HepG2 (cell line): Measurements from ENCODE around the gene DHX29. TPM values are rescaled to one million over a fixed set of nuclear protein-coding genes. Genes with fewer than 3 reads are reported as not detected.

Experiments used
- RERE ChIP-seq: IDR thresholded peaks from 2 replicates; pipeline ENCODE4 v1.6.1; 2016; ENCODE audit warnings: low read depth, missing genetic modification reagents, missing compliant biosample characterization
- ZNF280D ChIP-seq: sonication (generic); formaldehyde crosslinking; IDR thresholded peaks from 2 replicates; pipeline ENCODE4 v1.5.1; 2020; ENCODE audit warnings: mild to moderate bottlenecking, missing genetic modification reagents
- ZNF546 ChIP-seq: sonication (generic); formaldehyde crosslinking; conservative IDR thresholded peaks from 2 replicates; pipeline ENCODE4 v1.8.1; 2023; ENCODE audit warnings: mild to moderate bottlenecking, missing genetic modification reagents
- ZNF7 ChIP-seq: IDR thresholded peaks from 2 replicates; pipeline ENCODE4 v1.6.1; 2016; ENCODE audit warnings: missing biosample characterization, missing genetic modification reagents
- ZNF788 ChIP-seq: sonication (generic); formaldehyde crosslinking; IDR thresholded peaks from 2 replicates; pipeline ENCODE4 v1.5.0; 2020; ENCODE audit warnings: mild to moderate bottlenecking, missing genetic modification reagents, borderline replicate concordance
- polyA plus RNA-seq, 8 experiments: library from polyadenylated mRNA; depleted of rRNA in 3 of 8; stranded (reverse) in 7 of 8; unstranded in 1 of 8; fragments of >200 nt; fragmentation: Illumina TruSeq in 4 of 8; extraction: Trizol in 4 of 8; gene quantifications; 2 replicates each; pipeline versions ENCODE4 v1.2.1 to v1.2.3, GENCODE V29; 2011 to 2016; ENCODE audit warnings: low read depth in 4 of 8, missing spikeins in 1 of 8, mixed read lengths in 1 of 8; ENCODE audit not compliant: insufficient read depth in 1 of 8
- total RNA-seq, 5 experiments: library from RNA; depleted of rRNA; stranded (reverse); fragments of >200 nt; fragmentation: Illumina TruSeq; extraction: Trizol; gene quantifications; 2 replicates each; pipeline ENCODE4 v1.2.3, GENCODE V29; 2016; ENCODE audit warnings: low read depth in 1 of 5
- TF ChIP-seq, protein P1 (sequence below): sonication (generic); formaldehyde crosslinking; IDR thresholded peaks from 2 replicates; pipeline ENCODE4 v1.5.0; 2020; ENCODE audit warnings: mild to moderate bottlenecking, missing genetic modification reagents, moderate library complexity
- TF ChIP-seq, protein P2 (sequence below): sonication (generic); formaldehyde crosslinking; IDR thresholded peaks from 2 replicates; pipeline ENCODE4 v1.8.1; 2023; ENCODE audit warnings: mild to moderate bottlenecking, moderate library complexity, missing genetic modification reagents
- TF ChIP-seq, protein P3 (sequence below): sonication (generic); formaldehyde crosslinking; IDR thresholded peaks from 2 replicates; pipeline ENCODE4 v1.5.0; 2020; ENCODE audit warnings: missing genetic modification reagents
- TF ChIP-seq, protein P4 (sequence below): sonication (generic); formaldehyde crosslinking; IDR thresholded peaks from 2 replicates; pipeline ENCODE4 v1.4.0; 2020; ENCODE audit warnings: mild to moderate bottlenecking, missing genetic modification reagents

DHX29 gene
- total and polyA plus RNA-seq, 2 of the 13 experiments (the other 11 are each of a cell fraction or from before 2014, with no cell fraction given), result 1.9 to 22.0 TPM

DNA sequence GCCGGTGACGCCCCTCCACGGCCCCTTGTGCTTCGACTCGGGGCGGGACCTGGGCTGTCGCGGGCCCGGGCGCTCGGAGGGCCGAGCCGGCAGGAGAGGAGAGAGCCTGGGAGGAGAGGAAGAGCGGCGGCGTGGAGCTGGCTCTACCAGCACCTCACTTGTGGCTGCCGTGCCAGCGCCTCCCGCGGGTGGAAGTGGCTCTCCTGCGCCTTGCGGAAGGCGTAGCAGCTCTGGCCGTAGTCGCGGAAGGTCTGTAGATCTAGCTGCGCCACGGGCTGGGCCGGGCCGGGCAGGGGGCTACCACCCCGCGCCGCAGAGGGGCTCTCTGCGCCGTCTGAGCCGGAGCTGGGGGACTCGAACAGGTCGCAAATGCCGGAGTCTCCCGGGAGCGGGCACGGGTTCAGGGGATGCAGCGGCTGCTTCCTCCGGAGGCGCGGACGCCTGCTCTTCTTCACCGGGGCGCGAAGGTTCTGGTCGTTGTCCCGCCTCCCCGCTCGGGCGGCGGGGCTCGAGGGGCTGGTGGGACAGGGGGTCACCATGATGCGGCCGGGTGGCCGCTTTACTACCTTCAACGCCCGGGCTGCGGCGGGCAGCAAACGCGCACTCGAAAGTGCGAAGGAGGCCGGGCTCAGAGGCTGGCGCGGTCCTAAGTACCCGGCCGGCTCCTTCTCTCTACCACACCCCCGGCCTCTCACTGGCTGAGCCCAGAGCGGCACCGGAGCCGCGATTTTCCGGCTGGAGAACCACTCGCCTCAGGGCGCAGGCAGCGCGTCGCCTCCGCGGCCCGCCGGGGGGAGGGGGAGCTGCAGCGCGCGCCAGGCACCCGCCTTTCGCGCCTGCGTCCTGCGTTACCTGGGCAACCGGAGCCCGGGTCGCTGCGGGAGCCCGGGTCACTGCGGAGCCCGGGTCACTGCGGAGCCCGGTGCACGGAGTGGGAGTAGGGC, 74.2 kb downstream of the DHX29 start, which contains the start of gene CCNO (continued):
- TF ChIP-seq, protein P1, sequence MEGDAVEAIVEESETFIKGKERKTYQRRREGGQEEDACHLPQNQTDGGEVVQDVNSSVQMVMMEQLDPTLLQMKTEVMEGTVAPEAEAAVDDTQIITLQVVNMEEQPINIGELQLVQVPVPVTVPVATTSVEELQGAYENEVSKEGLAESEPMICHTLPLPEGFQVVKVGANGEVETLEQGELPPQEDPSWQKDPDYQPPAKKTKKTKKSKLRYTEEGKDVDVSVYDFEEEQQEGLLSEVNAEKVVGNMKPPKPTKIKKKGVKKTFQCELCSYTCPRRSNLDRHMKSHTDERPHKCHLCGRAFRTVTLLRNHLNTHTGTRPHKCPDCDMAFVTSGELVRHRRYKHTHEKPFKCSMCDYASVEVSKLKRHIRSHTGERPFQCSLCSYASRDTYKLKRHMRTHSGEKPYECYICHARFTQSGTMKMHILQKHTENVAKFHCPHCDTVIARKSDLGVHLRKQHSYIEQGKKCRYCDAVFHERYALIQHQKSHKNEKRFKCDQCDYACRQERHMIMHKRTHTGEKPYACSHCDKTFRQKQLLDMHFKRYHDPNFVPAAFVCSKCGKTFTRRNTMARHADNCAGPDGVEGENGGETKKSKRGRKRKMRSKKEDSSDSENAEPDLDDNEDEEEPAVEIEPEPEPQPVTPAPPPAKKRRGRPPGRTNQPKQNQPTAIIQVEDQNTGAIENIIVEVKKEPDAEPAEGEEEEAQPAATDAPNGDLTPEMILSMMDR, result no peak
- TF ChIP-seq, protein P2, sequence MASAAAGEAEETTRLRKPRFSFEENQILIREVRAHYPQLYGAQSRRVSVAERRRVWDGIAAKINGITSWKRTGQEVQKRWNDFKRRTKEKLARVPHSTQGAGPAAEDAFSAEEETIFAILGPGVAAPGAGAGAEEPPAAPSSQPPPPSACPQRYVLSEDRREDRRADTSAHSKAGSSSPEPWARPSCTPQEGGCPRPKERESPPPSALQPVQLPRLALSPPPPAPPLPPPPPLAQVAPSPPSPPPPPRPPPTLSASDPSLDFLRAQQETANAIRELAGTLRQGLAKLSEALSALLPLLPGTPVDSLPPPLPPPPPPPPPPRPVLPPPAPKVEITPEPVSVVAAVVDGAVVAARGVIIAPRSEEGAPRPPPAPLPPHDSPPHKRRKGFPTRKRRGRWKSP (CRISPR knock-in tag), result peak; percentile 81; the same call in 1 of the 2 replicates
- TF ChIP-seq, protein P3, sequence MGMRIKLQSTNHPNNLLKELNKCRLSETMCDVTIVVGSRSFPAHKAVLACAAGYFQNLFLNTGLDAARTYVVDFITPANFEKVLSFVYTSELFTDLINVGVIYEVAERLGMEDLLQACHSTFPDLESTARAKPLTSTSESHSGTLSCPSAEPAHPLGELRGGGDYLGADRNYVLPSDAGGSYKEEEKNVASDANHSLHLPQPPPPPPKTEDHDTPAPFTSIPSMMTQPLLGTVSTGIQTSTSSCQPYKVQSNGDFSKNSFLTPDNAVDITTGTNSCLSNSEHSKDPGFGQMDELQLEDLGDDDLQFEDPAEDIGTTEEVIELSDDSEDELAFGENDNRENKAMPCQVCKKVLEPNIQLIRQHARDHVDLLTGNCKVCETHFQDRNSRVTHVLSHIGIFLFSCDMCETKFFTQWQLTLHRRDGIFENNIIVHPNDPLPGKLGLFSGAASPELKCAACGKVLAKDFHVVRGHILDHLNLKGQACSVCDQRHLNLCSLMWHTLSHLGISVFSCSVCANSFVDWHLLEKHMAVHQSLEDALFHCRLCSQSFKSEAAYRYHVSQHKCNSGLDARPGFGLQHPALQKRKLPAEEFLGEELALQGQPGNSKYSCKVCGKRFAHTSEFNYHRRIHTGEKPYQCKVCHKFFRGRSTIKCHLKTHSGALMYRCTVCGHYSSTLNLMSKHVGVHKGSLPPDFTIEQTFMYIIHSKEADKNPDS (CRISPR knock-in tag), result no peak
- TF ChIP-seq RERE (CRISPR knock-in tag) (no peak), ZNF7 (no peak), ZNF788 (CRISPR knock-in tag) (peak; percentile 11; the same call in 1 of the 2 replicates), ZNF280D (CRISPR knock-in tag) (0 out of 2 replicates have a peak, but pooled peaks have one; percentile 26), ZNF546 (CRISPR knock-in tag) (0 out of 2 replicates have a peak, but pooled peaks have one; percentile 30)
- TF ChIP-seq, protein P4, sequence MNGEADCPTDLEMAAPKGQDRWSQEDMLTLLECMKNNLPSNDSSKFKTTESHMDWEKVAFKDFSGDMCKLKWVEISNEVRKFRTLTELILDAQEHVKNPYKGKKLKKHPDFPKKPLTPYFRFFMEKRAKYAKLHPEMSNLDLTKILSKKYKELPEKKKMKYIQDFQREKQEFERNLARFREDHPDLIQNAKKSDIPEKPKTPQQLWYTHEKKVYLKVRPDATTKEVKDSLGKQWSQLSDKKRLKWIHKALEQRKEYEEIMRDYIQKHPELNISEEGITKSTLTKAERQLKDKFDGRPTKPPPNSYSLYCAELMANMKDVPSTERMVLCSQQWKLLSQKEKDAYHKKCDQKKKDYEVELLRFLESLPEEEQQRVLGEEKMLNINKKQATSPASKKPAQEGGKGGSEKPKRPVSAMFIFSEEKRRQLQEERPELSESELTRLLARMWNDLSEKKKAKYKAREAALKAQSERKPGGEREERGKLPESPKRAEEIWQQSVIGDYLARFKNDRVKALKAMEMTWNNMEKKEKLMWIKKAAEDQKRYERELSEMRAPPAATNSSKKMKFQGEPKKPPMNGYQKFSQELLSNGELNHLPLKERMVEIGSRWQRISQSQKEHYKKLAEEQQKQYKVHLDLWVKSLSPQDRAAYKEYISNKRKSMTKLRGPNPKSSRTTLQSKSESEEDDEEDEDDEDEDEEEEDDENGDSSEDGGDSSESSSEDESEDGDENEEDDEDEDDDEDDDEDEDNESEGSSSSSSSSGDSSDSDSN (CRISPR knock-in tag), result peak; percentile 40; the same call in 1 of the 2 replicates
